Measurements from ENCODE around the gene CD52.

- TF ChIP-seq, protein P1, sequence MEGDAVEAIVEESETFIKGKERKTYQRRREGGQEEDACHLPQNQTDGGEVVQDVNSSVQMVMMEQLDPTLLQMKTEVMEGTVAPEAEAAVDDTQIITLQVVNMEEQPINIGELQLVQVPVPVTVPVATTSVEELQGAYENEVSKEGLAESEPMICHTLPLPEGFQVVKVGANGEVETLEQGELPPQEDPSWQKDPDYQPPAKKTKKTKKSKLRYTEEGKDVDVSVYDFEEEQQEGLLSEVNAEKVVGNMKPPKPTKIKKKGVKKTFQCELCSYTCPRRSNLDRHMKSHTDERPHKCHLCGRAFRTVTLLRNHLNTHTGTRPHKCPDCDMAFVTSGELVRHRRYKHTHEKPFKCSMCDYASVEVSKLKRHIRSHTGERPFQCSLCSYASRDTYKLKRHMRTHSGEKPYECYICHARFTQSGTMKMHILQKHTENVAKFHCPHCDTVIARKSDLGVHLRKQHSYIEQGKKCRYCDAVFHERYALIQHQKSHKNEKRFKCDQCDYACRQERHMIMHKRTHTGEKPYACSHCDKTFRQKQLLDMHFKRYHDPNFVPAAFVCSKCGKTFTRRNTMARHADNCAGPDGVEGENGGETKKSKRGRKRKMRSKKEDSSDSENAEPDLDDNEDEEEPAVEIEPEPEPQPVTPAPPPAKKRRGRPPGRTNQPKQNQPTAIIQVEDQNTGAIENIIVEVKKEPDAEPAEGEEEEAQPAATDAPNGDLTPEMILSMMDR (IDR thresholded peaks at IDR 0.05): no peak
- no peak for TF ChIP-seq EP300 (IDR thresholded peaks at IDR 0.05)
Observed at GRCh38 chr1:26340047-26340481, 22.3 kb downstream of the CD52 start.

Measured in upper lobe of left lung (tissue), 4 donors.